Measurements from ENCODE around the gene PLIN4. TPM values are rescaled to one million over a fixed set of nuclear protein-coding genes. Genes with fewer than 3 reads are reported as not detected.

Gene PLIN4
- total RNA-seq, 1 donor from 2014 or later: 0.25 TPM

DNA sequence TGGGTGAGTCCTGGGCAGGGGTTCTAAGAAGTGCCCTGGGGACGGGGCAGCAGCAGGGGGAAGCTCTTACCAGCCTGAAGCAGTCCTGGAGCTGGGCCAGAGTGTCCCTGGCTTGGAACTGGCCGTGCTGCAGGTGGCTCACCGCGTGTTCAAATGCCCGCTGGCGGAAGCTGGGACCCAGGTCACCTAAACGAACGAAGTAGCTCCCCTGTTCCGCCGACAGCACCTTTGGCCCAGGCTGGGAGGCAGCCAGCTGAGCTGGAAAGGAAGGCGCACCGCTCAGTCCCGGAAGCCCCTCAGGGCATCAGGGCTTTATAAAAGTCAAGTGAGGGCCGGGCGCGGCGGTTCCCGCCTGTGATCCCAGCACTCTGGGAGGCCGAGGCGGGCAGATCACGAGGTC lies 9.6 kb downstream of the PLIN4 start:
- H3K9me3 Mint-ChIP-seq: no peaks in the 10 kb centered on the region
- TF ChIP-seq, protein P1, sequence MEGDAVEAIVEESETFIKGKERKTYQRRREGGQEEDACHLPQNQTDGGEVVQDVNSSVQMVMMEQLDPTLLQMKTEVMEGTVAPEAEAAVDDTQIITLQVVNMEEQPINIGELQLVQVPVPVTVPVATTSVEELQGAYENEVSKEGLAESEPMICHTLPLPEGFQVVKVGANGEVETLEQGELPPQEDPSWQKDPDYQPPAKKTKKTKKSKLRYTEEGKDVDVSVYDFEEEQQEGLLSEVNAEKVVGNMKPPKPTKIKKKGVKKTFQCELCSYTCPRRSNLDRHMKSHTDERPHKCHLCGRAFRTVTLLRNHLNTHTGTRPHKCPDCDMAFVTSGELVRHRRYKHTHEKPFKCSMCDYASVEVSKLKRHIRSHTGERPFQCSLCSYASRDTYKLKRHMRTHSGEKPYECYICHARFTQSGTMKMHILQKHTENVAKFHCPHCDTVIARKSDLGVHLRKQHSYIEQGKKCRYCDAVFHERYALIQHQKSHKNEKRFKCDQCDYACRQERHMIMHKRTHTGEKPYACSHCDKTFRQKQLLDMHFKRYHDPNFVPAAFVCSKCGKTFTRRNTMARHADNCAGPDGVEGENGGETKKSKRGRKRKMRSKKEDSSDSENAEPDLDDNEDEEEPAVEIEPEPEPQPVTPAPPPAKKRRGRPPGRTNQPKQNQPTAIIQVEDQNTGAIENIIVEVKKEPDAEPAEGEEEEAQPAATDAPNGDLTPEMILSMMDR (IDR thresholded peaks at IDR 0.05; ENCODE audit: unreplicated experiment): no peak
- DNase-seq (ENCODE audit: low spot score in 2 of 2, unreplicated experiment in 2 of 2): no peak
- no peaks in the 10 kb centered on the region for H3K4me1 Mint-ChIP-seq
- H3K27ac Mint-ChIP-seq: no peak overlapping the region
- H3K4me3 Mint-ChIP-seq: no peak overlapping the region
- no peaks in the 10 kb centered on the region for H3K27me3 Mint-ChIP-seq (ENCODE audit: low read depth)
- peaks cover 15% of the 10 kb centered on the region for H3K36me3 Mint-ChIP-seq

DNA sequence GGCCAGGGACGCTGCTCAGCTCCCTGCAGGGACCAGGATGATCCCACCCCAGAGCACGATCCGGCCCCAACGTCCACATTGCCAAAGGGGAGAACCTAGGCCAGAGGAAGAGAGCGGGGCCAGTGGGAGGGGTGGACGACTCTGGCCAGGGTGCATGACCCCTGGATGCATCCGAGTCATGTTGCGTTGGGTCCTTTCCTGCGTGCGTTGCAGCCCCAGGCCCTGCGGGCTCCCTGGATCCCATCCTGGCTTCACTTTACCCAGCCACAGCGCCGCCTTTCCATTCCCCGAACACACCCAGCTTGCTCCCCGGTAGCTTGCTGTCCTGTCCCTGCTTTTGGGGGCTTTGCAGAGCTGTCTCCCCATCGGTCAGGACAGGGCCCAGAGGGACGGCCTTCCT lies 10.5 kb downstream of the PLIN4 start:
- Mint-ChIP-seq H3K4me1 (no peaks in the 10 kb centered on the region), H3K27ac (no peak overlapping the region), H3K4me3 (no peak overlapping the region), H3K9me3 (no peaks in the 10 kb centered on the region), H3K36me3 (peaks cover 15% of the 10 kb centered on the region), H3K27me3 (ENCODE audit: low read depth) (no peaks in the 10 kb centered on the region)
- TF ChIP-seq, protein P1 (IDR thresholded peaks at IDR 0.05; ENCODE audit: unreplicated experiment): no peak
- DNase-seq (ENCODE audit: low spot score in 2 of 2, unreplicated experiment in 2 of 2): no peak

DNA sequence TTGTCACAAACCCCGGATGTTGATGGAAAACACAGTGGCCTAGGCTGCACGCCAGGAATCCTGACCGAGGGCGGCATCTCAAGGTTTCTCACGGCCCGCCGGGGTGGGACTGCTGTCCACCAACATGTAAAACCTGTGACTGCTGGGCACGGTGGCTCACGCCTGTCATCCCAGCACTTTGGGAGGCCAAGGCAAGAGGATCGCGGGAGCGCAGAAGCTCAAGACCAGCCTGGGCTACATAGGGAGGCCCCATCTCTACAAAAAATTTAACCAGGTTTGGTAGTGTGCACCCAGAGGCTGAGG lies 11.2 kb downstream of the PLIN4 start:
- peaks cover 15% of the 10 kb centered on the region for H3K36me3 Mint-ChIP-seq
- no peaks in the 10 kb centered on the region for H3K4me1 Mint-ChIP-seq
- no peak overlapping the region for H3K27ac Mint-ChIP-seq
- H3K9me3 Mint-ChIP-seq: no peaks in the 10 kb centered on the region
- TF ChIP-seq, protein P1 (IDR thresholded peaks at IDR 0.05; ENCODE audit: unreplicated experiment): no peak
- no peak overlapping the region for H3K4me3 Mint-ChIP-seq
- peak in 1 of 2 experiments; percentile 18 for DNase-seq (ENCODE audit: low spot score in 2 of 2, unreplicated experiment in 2 of 2)
- H3K27me3 Mint-ChIP-seq (ENCODE audit: low read depth): no peaks in the 10 kb centered on the region

DNA sequence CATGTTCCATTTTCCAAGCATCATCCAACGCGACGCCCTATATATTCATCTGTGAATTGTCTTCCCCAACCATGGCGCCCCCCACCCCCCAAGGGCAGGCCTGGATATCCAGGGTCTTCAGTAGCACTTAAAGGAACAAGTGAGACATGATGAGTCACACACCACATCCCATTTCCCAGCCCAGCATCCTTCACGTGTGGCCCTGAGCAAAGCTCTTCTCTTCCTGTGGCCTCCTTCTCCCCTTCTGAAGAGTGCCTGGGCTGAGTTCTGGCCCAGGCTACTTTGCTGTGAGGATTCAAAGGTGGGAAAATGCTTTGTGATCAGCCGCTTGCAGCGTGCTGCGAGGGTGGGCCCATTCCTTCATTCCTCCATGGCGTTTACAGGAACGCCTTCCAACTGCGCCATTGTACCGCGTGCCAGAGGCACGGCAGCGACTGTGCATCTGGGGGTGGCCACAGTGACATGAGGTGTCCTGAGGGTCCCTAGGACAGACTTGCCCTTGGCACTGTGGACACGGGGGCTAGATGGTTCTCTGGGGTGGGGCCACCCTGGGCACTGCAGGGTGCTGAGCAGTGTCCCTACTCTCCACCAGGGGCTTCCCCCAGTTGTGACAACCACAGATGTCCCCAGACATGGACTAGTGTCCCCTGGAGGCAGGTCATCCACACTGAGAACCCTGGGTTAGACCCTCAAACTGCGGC lies 11.7 kb downstream of the PLIN4 start:
- TF ChIP-seq, protein P1 (IDR thresholded peaks at IDR 0.05; ENCODE audit: unreplicated experiment): no peak
- Mint-ChIP-seq H3K36me3 (peaks cover 15% of the 10 kb centered on the region), H3K4me3 (no peak overlapping the region), H3K27me3 (ENCODE audit: low read depth) (no peaks in the 10 kb centered on the region), H3K9me3 (no peaks in the 10 kb centered on the region), H3K4me1 (no peaks in the 10 kb centered on the region), H3K27ac (peak overlapping the region; percentile 38)
- DNase-seq (ENCODE audit: low spot score in 2 of 2, unreplicated experiment in 2 of 2): no peak

DNA sequence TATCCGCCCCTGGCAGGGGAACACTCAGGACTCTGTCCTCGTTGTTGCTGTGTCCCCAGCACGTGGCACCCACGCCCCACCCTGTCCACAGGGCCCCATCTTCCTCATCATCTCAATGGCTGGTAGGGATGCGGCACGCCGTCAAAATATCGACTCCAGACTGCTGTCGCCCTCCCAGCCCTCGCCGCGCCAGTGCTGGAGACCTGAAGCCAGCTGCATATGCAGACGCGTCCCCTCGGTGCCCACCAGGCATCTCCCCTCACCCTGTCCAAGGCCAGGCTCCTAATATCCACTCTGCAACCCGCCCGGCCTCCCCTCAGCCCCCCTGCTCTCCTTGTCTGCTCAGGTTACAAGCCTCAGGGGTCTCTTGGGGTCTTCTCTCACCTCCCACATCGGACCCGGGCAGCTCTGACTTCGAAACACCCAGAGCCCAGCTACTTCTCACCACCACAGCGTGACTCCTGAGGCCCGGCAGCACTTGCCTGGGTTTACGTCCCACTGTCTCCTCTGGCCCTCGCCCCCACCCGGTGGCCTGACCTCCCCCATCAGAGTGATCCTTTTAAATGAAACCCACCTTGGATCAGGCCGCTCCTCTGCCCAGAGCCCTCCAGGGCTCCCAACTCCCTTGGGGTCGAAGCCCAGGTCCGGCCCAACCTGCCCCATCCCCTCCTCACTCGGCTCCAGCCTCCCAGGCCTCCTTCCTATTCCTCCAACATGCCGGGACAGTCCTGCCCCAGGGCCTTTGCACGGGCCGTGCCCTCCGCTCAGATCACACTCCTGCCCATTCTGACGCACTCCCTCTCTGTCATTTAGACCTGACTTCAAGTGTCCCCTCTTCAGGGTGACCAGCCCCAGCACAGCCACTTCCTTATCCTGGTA lies 12.5 kb downstream of the PLIN4 start:
- no peaks in the 10 kb centered on the region for H3K4me1 Mint-ChIP-seq
- TF ChIP-seq, protein P1 (IDR thresholded peaks at IDR 0.05; ENCODE audit: unreplicated experiment): no peak
- no peaks in the 10 kb centered on the region for H3K27me3 Mint-ChIP-seq (ENCODE audit: low read depth)
- no peak overlapping the region for H3K27ac Mint-ChIP-seq
- no peak for DNase-seq (ENCODE audit: low spot score in 2 of 2, unreplicated experiment in 2 of 2)
- peaks cover 15% of the 10 kb centered on the region for H3K36me3 Mint-ChIP-seq
- no peaks in the 10 kb centered on the region for H3K9me3 Mint-ChIP-seq
- no peak overlapping the region for H3K4me3 Mint-ChIP-seq
